ENCODE data around the gene PLA2G2D.

Gene PLA2G2D

DNA sequence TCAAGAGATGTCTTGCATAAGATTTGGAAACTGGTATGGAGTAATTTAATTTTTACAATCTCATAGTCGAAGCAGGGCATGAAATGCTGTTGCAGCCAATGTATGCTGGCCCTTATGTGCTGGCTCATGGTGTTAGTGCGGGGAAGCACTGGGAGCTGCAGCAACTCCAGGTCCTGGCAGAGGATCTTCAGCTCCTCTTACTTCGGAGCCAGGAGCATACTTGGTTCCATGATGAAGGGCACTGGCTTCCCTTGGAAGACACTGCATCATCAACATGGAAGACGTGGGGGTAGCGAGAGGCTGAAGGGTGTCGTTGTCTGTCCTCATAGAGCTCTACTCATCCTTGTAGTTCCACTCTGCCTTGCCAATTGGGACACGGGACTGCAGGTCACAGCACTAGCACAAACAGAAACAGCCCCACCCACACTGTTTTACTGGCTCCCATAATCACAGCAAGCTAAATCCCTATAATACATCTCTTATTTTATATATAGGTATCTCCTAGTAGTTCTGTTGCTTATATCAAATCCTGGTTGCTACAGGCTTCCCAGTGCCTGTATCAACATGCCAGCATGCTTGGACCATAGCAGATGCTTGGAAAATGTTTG, 22.4 kb downstream of the PLA2G2D start:
- H3K9me2 ChIP-seq (replicated peaks; ENCODE audit: insufficient read depth, low read length), result no peaks in the 10 kb centered on the region
- H3K9ac ChIP-seq (ENCODE audit: low read length), result no peak overlapping the region
- H4K20me1 ChIP-seq (ENCODE audit: low read depth, low read length), result no peaks in the 10 kb centered on the region
- no peaks in the 10 kb centered on the region for H3K79me2 ChIP-seq (ENCODE audit: insufficient read depth, low read length)
- H3K36me3 ChIP-seq (ENCODE audit: low read length), result no peaks in the 10 kb centered on the region
- TF ChIP-seq EZH2phosphoT487 (conservative IDR thresholded peaks at IDR 0.05; ENCODE audit: low read length), result no peak
- TF ChIP-seq, protein P1, sequence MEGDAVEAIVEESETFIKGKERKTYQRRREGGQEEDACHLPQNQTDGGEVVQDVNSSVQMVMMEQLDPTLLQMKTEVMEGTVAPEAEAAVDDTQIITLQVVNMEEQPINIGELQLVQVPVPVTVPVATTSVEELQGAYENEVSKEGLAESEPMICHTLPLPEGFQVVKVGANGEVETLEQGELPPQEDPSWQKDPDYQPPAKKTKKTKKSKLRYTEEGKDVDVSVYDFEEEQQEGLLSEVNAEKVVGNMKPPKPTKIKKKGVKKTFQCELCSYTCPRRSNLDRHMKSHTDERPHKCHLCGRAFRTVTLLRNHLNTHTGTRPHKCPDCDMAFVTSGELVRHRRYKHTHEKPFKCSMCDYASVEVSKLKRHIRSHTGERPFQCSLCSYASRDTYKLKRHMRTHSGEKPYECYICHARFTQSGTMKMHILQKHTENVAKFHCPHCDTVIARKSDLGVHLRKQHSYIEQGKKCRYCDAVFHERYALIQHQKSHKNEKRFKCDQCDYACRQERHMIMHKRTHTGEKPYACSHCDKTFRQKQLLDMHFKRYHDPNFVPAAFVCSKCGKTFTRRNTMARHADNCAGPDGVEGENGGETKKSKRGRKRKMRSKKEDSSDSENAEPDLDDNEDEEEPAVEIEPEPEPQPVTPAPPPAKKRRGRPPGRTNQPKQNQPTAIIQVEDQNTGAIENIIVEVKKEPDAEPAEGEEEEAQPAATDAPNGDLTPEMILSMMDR (IDR thresholded peaks at IDR 0.05; ENCODE audit: insufficient read depth, low read length, poor library complexity, severe bottlenecking), result no peak
- no peak overlapping the region for H3K27ac ChIP-seq (ENCODE audit: low read depth, low read length)
- no peaks in the 10 kb centered on the region for H3F3A ChIP-seq (ENCODE audit: insufficient read depth)
- H3K4me3 ChIP-seq (ENCODE audit: insufficient read depth, low read length, poor library complexity, severe bottlenecking), result no peak overlapping the region
- no peaks in the 10 kb centered on the region for H3K27me3 ChIP-seq (ENCODE audit: low read length)
- no peak overlapping the region for H3K4me2 ChIP-seq (ENCODE audit: low read depth, low read length, poor library complexity, severe bottlenecking)
- no peaks in the 10 kb centered on the region for H3K9me3 ChIP-seq (ENCODE audit: insufficient read depth, low read length)
- H2AFZ ChIP-seq (ENCODE audit: low read depth, low read length, severe bottlenecking), result no peak overlapping the region

- H3K79me2 ChIP-seq (ENCODE audit: insufficient read depth, low read length), result no peaks in the 10 kb centered on the region
- no peaks in the 10 kb centered on the region for H3F3A ChIP-seq (ENCODE audit: insufficient read depth)
- H3K27ac ChIP-seq (ENCODE audit: low read depth, low read length), result no peak overlapping the region
- no peak overlapping the region for H3K4me2 ChIP-seq (ENCODE audit: low read depth, low read length, poor library complexity, severe bottlenecking)
- no peaks in the 10 kb centered on the region for H3K27me3 ChIP-seq (ENCODE audit: low read length)
- H3K9me3 ChIP-seq (ENCODE audit: insufficient read depth, low read length), result no peaks in the 10 kb centered on the region
- H3K36me3 ChIP-seq (ENCODE audit: low read length), result no peaks in the 10 kb centered on the region
- H2AFZ ChIP-seq (ENCODE audit: low read depth, low read length, severe bottlenecking), result no peak overlapping the region
- H3K9ac ChIP-seq (ENCODE audit: low read length), result no peak overlapping the region
- H4K20me1 ChIP-seq (ENCODE audit: low read depth, low read length), result no peaks in the 10 kb centered on the region
- H3K9me2 ChIP-seq (replicated peaks; ENCODE audit: insufficient read depth, low read length), result no peaks in the 10 kb centered on the region
- TF ChIP-seq, protein P1 (IDR thresholded peaks at IDR 0.05; ENCODE audit: insufficient read depth, low read length, poor library complexity, severe bottlenecking), result no peak
- no peak for TF ChIP-seq EZH2phosphoT487 (conservative IDR thresholded peaks at IDR 0.05; ENCODE audit: low read length)
- no peak overlapping the region for H3K4me3 ChIP-seq (ENCODE audit: insufficient read depth, low read length, poor library complexity, severe bottlenecking)
Observed at GRCh38 chr1:20095564-20096434, 23.5 kb downstream of the PLA2G2D start.

DNA sequence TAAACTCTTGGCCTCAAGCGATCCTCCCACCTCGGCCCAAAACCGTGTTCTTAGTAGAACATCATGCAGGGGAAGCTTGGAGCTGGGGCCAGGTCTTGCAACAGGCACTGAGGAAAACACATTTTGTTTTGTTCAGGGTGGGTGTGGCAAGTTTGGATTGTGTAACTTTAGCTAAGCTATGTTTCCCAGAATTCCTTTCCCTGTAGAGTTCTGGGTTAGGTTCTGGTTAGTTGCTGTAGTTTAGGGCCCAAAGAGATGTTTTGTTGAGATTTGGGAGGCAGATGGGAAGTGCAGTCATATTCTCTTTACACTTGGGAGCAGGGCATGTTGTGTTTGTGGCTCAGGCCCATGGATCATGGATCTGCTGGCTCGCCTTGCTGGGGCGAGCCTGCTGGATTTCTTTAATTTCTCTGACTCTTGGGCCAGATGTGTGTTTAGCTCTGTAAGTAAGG, 25.4 kb downstream of the PLA2G2D start:
- Histone ChIP-seq H3K4me3 (ENCODE audit: insufficient read depth, low read length, poor library complexity, severe bottlenecking) (no peak overlapping the region), H4K20me1 (ENCODE audit: low read depth, low read length) (no peaks in the 10 kb centered on the region), H3K27ac (ENCODE audit: low read depth, low read length) (no peak overlapping the region), H3K9me3 (ENCODE audit: insufficient read depth, low read length) (no peaks in the 10 kb centered on the region), H3K79me2 (ENCODE audit: insufficient read depth, low read length) (no peaks in the 10 kb centered on the region), H3K9ac (ENCODE audit: low read length) (no peak overlapping the region), H3K9me2 (replicated peaks; ENCODE audit: insufficient read depth, low read length) (no peaks in the 10 kb centered on the region), H3K36me3 (ENCODE audit: low read length) (no peaks in the 10 kb centered on the region), H2AFZ (ENCODE audit: low read depth, low read length, severe bottlenecking) (no peak overlapping the region), H3K4me2 (ENCODE audit: low read depth, low read length, poor library complexity, severe bottlenecking) (no peak overlapping the region), H3F3A (ENCODE audit: insufficient read depth) (no peaks in the 10 kb centered on the region), H3K27me3 (ENCODE audit: low read length) (no peaks in the 10 kb centered on the region)
- TF ChIP-seq, protein P1 (IDR thresholded peaks at IDR 0.05; ENCODE audit: insufficient read depth, low read length, poor library complexity, severe bottlenecking), result no peak
- no peak for TF ChIP-seq EZH2phosphoT487 (conservative IDR thresholded peaks at IDR 0.05; ENCODE audit: low read length)

Data from SU-DHL-6 (cell line).